B cell (primary cell): Measurements from ENCODE around the gene NACA.

Experiments
- CTCF ChIP-seq: fragments of 200-600 bp; IDR thresholded peaks from one replicate; pipeline ENCODE4 v1.8.0; 2022; ENCODE audit warnings: antibody characterized with exemption, mild to moderate bottlenecking
- EZH2 ChIP-seq: IDR thresholded peaks from 2 replicates; pipeline ENCODE4 v1.6.1; 2012; ENCODE audit warnings: borderline replicate concordance, low read depth, mild to moderate bottlenecking, moderate library complexity, low read length; ENCODE audit not compliant: insufficient read depth, poor library complexity, severe bottlenecking

- TF ChIP-seq CTCF (no peak), EZH2 (no peak)
Observed at GRCh38 chr12:56723889-56724700, 1.0 kb downstream of the NACA start.
